ENCODE data around the gene BRF1. TPM values are rescaled to one million over a fixed set of nuclear protein-coding genes. Genes with fewer than 3 reads are reported as not detected.

The BRF1 gene
- total RNA-seq, 1 donor from 2014 or later = 46.6 TPM

DNA sequence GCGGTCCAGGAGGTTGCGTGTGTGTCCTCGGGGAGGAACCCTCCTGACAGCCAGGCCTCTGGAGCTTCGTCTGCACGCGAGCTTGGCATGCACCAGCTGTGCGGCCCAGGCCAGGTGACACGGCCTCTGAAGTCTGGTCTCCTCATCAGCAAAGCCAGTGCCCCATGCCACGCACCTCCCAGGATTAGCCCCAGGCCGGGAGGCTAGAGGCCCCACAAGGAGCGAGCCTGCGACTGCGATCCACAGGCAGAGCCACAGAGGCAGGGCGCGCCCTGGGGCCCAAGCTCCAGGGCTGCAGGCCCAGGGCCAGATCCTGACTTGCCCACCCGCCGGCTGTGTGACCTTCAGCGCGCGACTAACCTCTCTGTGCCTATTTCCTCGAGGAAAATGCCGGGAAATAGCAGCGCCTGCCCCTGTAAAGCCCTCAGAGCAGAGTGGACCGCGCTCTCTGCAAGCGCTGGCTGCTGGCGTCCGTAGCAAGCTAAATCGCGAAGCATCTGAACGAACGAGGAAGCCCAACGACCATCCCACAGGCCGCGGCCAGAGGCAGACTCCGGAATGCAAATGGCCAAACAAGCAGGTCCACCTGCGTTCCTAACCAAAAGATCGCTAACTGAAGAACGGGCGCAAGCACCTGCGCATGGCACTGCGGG is 53.0 kb downstream of the BRF1 start:
- peaks cover 39% of the 10 kb centered on the region for H3K36me3 Mint-ChIP-seq (ENCODE audit: low read depth)
- intact Hi-C loops (cut with micrococcal nuclease) = no loop called here
- H3K27me3 Mint-ChIP-seq = no peaks in the 10 kb centered on the region
- peaks cover 16% of the 10 kb centered on the region for H3K4me1 Mint-ChIP-seq
- peak overlapping the region; percentile 81 for H3K4me3 Mint-ChIP-seq
- no peaks in the 10 kb centered on the region for H3K9me3 Mint-ChIP-seq
- H3K27ac Mint-ChIP-seq = peak overlapping the region; percentile 71
- DNase-seq = no peak

DNA sequence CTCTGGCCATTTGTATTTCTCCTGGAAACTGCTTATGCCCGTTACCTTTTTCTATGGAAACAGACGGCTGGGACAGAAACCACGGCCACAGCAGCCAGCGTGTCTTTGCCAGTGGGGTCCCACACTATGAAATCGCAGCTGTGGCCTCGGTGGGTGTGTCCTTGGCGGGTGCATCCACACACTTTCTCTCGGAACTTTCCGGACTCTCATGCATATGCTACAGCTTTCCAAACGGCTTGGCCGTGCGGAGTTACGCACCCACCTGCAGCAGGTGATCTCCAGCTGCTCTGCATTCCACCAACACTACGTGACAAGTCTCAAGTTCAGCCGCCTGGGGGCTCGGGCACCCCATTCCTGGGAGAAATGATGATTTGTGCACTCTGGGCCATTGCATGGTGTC is 53.8 kb downstream of the BRF1 start:
- intact Hi-C loops (cut with micrococcal nuclease) = no loop called here
- peak overlapping the region; percentile 81 for H3K4me3 Mint-ChIP-seq
- peaks cover 37% of the 10 kb centered on the region for H3K36me3 Mint-ChIP-seq (ENCODE audit: low read depth)
- no peaks in the 10 kb centered on the region for H3K9me3 Mint-ChIP-seq
- H3K27me3 Mint-ChIP-seq = no peaks in the 10 kb centered on the region
- H3K4me1 Mint-ChIP-seq = peaks cover 16% of the 10 kb centered on the region
- DNase-seq = no peak
- no peak overlapping the region for H3K27ac Mint-ChIP-seq

DNA sequence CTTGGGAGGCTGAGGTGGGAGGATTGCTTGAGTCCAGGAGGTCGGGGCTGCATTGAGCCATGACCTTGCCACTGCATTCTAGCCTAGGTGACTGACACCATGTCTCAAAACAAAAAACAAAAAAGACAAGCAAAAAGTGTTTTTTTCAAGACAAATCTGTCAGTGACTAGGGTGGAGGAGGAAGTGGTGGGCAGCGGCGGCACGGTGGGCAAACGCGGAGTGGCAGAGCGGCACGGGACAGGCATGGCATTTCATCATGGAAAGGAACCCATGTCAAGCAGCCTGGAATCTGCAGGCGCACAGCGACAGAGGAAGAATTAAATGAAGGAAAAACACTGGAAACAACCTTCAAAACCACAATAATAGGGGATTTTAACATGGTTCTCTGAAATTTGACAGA is 56.5 kb downstream of the BRF1 start:
- Mint-ChIP-seq H3K27ac (no peak overlapping the region), H3K4me3 (no peak overlapping the region), H3K9me3 (no peaks in the 10 kb centered on the region), H3K4me1 (peaks cover 9% of the 10 kb centered on the region), H3K27me3 (no peaks in the 10 kb centered on the region), H3K36me3 (ENCODE audit: low read depth) (peaks cover 23% of the 10 kb centered on the region)
- intact Hi-C loops (cut with micrococcal nuclease) = no loop called here
- DNase-seq = no peak

DNA sequence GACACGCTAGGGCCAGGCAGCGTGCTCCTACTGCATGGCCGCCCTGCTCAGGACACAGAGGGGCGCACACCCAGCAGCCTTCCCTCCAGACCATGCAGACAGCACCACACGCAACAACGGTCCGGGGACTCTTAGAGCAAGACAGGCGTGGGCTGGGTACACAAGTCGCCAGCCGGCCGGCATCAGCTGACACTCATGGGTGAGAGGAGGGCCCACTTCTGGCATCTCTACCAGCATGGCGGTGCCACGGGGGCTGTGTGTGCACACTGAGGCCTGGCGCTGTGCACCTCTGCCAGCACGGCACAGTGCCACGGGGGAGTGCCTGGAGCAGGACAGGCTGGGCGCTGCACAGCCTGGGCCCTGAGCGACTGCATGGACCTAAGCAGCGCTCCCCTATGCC is 59.2 kb downstream of the BRF1 start:
- Mint-ChIP-seq H3K4me1 (peaks cover 5% of the 10 kb centered on the region), H3K4me3 (no peak overlapping the region), H3K9me3 (no peaks in the 10 kb centered on the region), H3K27me3 (no peaks in the 10 kb centered on the region), H3K27ac (no peak overlapping the region), H3K36me3 (ENCODE audit: low read depth) (peaks cover 16% of the 10 kb centered on the region)
- intact Hi-C loops (cut with micrococcal nuclease) = no loop called here
- no peak for DNase-seq

DNA sequence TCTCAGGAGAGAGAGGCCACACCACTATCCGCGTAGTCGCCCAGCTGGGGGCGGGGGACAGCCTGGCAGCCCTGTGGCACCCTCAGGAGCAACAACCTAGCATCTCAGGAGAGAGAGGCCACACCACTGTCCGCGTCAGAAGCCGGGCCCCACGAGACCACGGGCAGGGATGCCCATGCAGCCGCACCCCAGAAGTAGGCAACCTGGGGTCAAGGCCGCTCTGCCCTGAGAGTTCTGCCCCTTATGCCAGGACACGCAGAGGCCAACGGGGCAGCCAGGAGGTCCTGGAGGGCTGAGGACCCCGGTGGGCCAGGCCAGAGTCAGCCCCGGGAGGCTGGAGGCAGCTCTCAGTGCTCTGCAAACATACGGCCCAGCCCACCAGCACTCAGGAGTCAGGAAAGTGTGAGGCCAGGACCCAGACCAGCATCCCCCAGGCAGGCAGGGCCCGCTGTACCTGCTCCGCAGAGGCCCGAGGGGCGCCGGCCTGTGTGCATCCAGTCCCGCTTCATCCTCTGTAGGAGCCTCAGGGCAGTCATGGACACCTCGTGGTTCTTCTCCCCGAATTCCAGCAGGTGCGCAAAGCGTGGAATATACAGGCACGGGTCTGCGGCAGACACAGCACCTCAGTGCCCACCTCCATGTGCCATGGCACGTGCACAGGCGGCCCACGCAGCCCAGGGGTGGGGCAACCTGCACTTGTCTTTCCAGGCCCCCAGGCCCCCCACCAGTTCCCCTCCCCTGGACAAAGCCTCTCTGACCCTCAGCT is 59.8 kb downstream of the BRF1 start:
- H3K36me3 Mint-ChIP-seq (ENCODE audit: low read depth) = peaks cover 15% of the 10 kb centered on the region
- H3K4me3 Mint-ChIP-seq = no peak overlapping the region
- peaks cover 5% of the 10 kb centered on the region for H3K4me1 Mint-ChIP-seq
- no peaks in the 10 kb centered on the region for H3K9me3 Mint-ChIP-seq
- DNase-seq = no peak
- H3K27ac Mint-ChIP-seq = no peak overlapping the region
- no peaks in the 10 kb centered on the region for H3K27me3 Mint-ChIP-seq
- intact Hi-C loops (cut with micrococcal nuclease) = no loop called here

DNA sequence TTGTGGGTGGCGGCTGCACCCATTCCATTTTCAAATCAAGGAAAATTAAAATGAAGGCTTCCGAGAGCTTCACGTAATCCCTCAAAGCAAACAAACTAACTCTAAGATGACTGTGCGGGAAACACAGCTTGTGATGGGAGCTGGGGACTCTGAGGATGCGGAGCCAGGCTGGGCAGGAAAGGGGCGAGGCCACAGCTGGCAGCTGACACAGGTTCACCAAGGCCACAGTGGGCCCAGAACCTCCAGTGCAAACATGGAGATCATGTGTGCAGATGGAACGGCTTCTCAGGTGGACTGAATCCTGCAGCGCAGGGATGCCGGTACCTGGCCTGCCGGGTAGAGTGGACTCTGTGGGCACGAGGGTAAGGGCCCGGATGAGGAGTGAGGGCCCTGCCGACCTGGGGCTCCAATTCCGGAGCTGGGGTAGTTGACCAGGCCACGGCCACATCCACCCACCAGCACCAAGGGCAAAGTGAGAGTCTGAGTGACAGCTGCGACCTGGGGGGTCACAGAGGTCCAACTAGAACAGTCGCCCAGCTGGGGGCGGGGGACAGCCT is 71.6 kb downstream of the BRF1 start:
- Mint-ChIP-seq H3K27me3 (no peaks in the 10 kb centered on the region), H3K4me1 (no peaks in the 10 kb centered on the region), H3K9me3 (no peaks in the 10 kb centered on the region), H3K36me3 (ENCODE audit: low read depth) (peaks cover 11% of the 10 kb centered on the region), H3K4me3 (no peak overlapping the region), H3K27ac (no peak overlapping the region)
- DNase-seq = no peak
- intact Hi-C loops (cut with micrococcal nuclease) = no loop called here

DNA sequence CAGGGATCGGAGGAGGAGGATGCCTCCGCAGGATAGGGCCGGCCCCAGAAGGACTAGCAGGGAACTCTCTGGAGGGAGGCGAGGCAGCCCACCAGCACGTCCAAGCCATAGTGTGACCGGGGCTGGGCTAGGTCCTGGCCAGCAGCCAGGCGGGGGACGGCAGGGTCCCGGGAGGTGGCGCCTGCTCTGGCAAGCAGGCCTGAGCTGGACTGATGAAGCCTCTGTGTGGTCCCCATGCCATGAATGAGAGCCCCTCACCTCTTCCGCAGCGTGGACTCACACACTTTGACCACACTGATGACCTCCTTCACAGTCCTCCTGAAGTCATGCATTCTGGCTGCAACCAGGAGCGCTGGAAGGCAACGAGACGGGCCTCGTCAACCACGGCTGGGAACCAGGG is 72.2 kb downstream of the BRF1 start:
- no peak overlapping the region for H3K27ac Mint-ChIP-seq

DNA sequence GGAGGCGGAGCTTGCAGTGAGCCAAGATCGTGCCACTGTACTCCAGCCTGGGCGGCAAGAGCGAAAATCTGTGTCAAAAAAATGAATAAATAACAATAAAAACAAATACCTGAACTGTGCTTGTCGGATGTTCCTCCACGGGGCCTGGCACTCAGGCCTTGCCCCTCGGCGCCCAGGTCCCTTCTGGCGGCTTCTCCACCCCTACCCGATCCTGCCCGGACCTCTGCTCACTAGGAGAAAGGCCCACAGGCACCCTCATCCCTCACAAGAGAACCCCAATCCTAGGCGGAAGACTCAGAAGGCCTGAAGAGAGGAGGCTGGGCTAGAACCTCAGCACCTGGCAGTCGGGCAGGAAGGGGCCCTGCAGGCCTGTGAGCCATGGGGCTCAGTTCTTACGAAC is 73.5 kb downstream of the BRF1 start:
- Mint-ChIP-seq H3K27me3 (no peaks in the 10 kb centered on the region), H3K9me3 (no peaks in the 10 kb centered on the region), H3K27ac (no peak overlapping the region), H3K4me1 (no peaks in the 10 kb centered on the region), H3K4me3 (no peak overlapping the region), H3K36me3 (ENCODE audit: low read depth) (peaks cover 19% of the 10 kb centered on the region)
- no peak for DNase-seq
- intact Hi-C loops (cut with micrococcal nuclease) = no loop called here

More for the DNA sequence above, 72.2 kb downstream of the BRF1 start:
- H3K27me3 Mint-ChIP-seq = no peaks in the 10 kb centered on the region
- intact Hi-C loops (cut with micrococcal nuclease) = no loop called here
- H3K4me3 Mint-ChIP-seq = no peak overlapping the region
- DNase-seq = no peak
- no peaks in the 10 kb centered on the region for H3K9me3 Mint-ChIP-seq
- no peaks in the 10 kb centered on the region for H3K4me1 Mint-ChIP-seq
- peaks cover 14% of the 10 kb centered on the region for H3K36me3 Mint-ChIP-seq (ENCODE audit: low read depth)

DNA sequence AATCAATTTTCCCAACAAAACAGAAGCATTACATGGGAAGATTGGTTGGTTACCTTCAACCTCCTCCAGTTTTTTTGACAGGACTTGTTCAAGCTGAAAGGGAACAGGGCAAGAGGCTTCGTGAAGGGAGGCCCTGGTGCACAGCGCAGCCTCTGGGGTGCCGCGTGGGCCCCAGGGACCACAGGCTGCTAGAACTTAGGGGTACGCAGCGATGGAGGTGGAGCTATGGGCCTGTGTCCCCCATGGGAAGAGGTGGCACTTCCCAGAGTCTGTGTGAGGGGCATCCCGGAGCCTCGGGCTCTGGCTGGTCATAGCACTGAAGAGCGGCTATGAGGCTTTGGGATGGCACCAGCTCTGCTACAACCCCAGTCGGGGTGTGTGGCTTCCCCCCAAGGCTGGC is 74.6 kb downstream of the BRF1 start:
- no peak for DNase-seq
- Mint-ChIP-seq H3K4me1 (no peaks in the 10 kb centered on the region), H3K9me3 (no peaks in the 10 kb centered on the region), H3K27ac (no peak overlapping the region), H3K4me3 (no peak overlapping the region), H3K36me3 (ENCODE audit: low read depth) (peaks cover 24% of the 10 kb centered on the region), H3K27me3 (no peaks in the 10 kb centered on the region)
- intact Hi-C loops (cut with micrococcal nuclease) = no loop called here

DNA sequence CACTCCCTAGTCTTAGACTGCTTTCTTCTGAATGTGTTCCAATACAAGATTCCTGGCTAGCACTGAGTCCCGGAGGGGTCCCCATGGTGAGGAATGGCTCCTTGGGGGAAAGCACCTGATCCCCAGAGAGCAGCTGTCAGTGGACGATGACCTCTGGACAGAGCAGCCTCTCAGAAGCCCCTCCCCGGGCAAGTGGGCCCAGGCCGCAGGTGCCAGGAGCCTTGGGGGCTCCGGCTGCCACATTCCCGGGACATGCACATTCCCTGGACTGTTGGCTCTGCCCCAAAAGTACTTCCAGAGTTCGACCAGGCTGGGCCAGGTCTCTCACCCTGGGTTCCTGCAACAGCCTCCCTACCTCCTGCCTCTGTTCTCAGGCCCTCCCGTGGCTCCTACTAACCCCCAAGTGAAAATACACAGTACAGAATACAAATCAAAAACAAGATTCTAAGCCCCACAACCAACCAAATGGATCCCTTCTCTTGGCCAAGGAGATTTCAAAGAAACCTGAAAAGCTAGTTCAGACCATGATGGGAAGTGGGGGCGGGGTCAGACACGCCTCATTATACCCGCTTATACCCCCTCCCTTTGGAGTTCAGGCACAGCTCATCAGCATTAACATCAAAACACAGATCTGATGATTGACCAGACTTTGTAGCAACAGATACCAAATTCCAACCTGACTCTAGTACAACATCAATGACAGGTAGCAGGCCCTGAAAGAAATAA is 75.8 kb downstream of the BRF1 start:
- DNase-seq = no peak
- H3K4me3 Mint-ChIP-seq = no peak overlapping the region
- no peak overlapping the region for H3K27ac Mint-ChIP-seq
- H3K9me3 Mint-ChIP-seq = no peaks in the 10 kb centered on the region
- no peaks in the 10 kb centered on the region for H3K4me1 Mint-ChIP-seq
- H3K36me3 Mint-ChIP-seq (ENCODE audit: low read depth) = peaks cover 24% of the 10 kb centered on the region
- H3K27me3 Mint-ChIP-seq = no peaks in the 10 kb centered on the region
- intact Hi-C loops (cut with micrococcal nuclease) = no loop called here

DNA sequence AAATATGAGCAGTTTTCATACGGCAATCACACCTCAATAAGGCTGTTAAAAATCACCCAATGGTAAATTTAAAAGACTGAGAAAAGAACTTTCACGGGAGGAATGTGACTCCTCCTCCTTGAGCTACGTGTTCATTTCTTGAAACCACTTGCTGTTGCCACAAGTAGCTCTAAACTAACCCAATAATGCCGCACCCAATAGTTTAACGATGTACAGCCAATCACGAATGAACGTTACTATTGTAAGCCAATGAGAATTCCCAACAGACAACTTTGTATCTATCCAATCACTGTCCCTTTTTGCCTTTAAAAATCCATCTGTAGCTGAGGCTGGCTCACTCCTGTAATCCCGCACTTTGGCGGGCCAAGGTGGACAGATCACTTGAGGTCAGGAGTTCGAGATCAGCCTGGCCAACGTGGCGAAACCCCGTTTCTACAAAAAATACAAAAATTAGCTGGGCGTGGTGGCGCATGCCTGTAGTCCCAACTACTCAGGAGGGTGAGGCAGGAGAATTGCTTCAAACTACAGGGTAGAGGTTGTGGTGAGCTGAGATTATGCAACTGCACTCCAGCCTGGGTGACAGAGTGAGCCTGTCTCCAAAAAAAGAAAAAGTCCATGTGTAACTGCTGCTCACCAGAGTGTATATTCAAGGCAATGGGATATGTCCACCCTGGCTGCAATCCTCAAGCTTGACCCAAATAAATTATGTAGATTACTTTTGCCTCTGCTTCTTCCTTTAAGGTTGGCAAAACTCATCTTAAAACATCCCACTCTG is 76.8 kb downstream of the BRF1 start:
- Mint-ChIP-seq H3K36me3 (ENCODE audit: low read depth) (peaks cover 25% of the 10 kb centered on the region), H3K27me3 (no peaks in the 10 kb centered on the region), H3K4me3 (no peak overlapping the region), H3K4me1 (no peaks in the 10 kb centered on the region), H3K9me3 (no peaks in the 10 kb centered on the region), H3K27ac (no peak overlapping the region)
- DNase-seq = no peak
- intact Hi-C loops (cut with micrococcal nuclease) = no loop called here

DNA sequence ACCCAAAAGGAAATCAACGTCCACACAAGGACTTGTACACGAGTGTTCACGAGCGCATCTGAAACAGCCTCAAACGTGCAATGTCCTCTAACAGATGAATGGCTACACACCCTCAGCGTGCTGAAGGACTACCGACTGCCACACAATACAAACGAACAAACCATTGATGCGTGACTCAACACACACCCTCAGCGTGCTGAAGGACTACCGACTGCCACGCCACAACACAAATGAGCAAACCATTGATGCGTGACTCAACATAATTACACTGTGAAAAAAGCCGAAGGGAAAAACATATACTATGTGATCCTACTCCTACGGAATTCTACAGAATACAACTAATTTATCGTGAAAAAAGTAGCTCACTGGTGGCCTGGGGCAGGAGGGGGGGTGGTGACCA is 77.5 kb downstream of the BRF1 start:
- Mint-ChIP-seq H3K4me1 (no peaks in the 10 kb centered on the region), H3K9me3 (no peaks in the 10 kb centered on the region), H3K36me3 (ENCODE audit: low read depth) (peaks cover 28% of the 10 kb centered on the region), H3K27ac (no peak overlapping the region), H3K27me3 (no peaks in the 10 kb centered on the region), H3K4me3 (no peak overlapping the region)
- intact Hi-C loops (cut with micrococcal nuclease) = no loop called here
- DNase-seq = no peak

DNA sequence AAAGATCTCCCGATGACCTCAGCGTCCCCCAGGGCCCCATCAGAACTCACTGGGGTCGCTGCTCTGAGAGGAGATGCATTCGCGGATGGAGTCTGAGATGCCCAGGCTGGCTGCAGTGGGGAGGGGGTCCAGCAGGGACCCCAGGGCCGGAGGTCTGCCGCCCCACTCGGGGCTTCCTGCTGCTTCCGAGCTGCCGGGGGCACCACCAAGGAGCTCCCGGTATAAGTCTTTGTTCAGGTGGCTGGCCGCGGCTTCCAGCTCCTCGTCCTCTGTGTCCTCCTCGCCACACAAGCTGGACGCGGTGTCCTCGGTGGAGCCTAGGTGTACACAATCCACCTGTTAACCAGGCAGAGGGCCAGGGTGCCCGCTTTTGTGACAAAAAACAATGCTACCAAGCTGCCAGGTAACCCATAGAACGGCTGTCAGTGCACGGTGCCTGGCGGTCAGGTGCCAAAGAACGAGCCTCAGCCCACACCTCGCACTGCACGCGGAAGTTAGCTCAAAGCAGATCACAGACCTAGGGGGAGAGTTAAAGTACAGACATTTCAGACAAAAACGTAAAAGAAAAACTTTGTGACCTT is 79.1 kb downstream of the BRF1 start:
- H3K9me3 Mint-ChIP-seq = no peaks in the 10 kb centered on the region
- no peak for DNase-seq
- H3K27ac Mint-ChIP-seq = no peak overlapping the region
- H3K27me3 Mint-ChIP-seq = no peaks in the 10 kb centered on the region
- no peaks in the 10 kb centered on the region for H3K4me1 Mint-ChIP-seq
- intact Hi-C loops (cut with micrococcal nuclease) = no loop called here
- peaks cover 27% of the 10 kb centered on the region for H3K36me3 Mint-ChIP-seq (ENCODE audit: low read depth)
- H3K4me3 Mint-ChIP-seq = no peak overlapping the region

All from activated CD4-positive, alpha-beta T cell treated with anti-CD3 and anti-CD28 coated beads, Interleukin-2, amount 10 ng/mL, durations not matched to agents 24 days and 14 days (primary cell).